GM23338 (cell line): ENCODE data around the gene MEGF8.

ENCODE experiments used
- CREB1 ChIP-seq: fragments of 250-450 bp; sonication (Bioruptor Pico); IDR thresholded peaks from 2 replicates; pipeline ENCODE4 v1.5.0; 2020; ENCODE audit warnings: low read depth, mild to moderate bottlenecking, moderate library complexity
- EZH2 ChIP-seq: fragments of 200-600 bp; sonication (generic); IDR thresholded peaks from one replicate; pipeline ENCODE4 v1.8.0; 2017; ENCODE audit warnings: antibody characterized with exemption, mild to moderate bottlenecking, low read depth; ENCODE audit not compliant: unreplicated experiment
- JUNB ChIP-seq: IDR thresholded peaks from one replicate; pipeline ENCODE4 v1.6.1; 2016; ENCODE audit warnings: antibody characterized with exemption; ENCODE audit not compliant: unreplicated experiment
- POLR2AphosphoS5 ChIP-seq: IDR thresholded peaks from 2 replicates; pipeline ENCODE4 v1.6.1; 2016; ENCODE audit warnings: antibody characterized with exemption, low read depth
- REST ChIP-seq: IDR thresholded peaks from one replicate; pipeline ENCODE4 v1.6.1; 2018; ENCODE audit warnings: antibody characterized with exemption; ENCODE audit not compliant: unreplicated experiment
- TF ChIP-seq, protein P1 (sequence below), 2 experiments: fragments of 200-600 bp in 1 of 2; sonication (generic) in 1 of 2; conservative IDR thresholded peaks; 2 replicates each; pipeline versions ENCODE4 v1.5.1 to v1.6.1; 2016 to 2017; ENCODE audit warnings: antibody characterized with exemption in 2 of 2, low read depth in 2 of 2, mild to moderate bottlenecking in 2 of 2, moderate library complexity in 1 of 2

DNA sequence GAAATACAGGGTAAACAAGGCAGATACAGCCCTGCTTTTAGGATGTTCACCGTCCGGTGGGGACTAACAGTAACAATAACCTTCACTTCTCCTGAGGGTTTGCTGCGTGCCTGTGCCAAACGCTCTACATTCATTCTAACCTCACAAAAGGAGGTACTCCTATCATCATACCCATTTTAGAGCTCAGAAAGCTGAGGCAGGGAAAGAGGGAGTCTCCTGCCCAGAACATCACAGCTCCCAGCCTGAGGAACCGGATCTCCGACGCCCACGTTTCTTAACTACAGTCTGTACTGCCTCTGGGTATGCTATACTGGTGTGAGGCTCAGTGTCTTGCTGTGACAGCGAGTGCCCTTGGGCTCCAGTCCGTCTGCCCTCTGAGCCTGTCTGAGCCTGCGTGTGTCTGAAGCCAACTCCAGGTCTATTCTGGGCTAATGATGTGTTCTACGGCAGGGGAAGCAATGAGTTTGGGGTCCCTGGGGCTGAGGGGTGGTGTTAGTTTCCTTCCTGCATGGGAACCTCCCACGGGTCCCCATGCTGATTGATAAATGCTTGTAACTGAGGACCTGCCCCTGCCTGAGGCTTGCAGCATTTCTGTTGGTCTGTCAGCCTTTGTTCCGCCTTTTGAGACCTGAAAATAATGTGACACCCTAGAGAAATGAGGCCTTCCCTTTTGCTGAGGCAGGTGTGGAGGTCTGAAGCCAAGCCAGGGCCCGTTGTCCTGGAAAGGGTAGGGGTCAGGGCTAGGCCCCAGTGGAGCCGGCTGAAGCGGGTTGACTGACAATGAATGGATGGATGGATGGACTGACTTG lies 96.9 kb downstream of the MEGF8 start:
- TF ChIP-seq, protein P1, sequence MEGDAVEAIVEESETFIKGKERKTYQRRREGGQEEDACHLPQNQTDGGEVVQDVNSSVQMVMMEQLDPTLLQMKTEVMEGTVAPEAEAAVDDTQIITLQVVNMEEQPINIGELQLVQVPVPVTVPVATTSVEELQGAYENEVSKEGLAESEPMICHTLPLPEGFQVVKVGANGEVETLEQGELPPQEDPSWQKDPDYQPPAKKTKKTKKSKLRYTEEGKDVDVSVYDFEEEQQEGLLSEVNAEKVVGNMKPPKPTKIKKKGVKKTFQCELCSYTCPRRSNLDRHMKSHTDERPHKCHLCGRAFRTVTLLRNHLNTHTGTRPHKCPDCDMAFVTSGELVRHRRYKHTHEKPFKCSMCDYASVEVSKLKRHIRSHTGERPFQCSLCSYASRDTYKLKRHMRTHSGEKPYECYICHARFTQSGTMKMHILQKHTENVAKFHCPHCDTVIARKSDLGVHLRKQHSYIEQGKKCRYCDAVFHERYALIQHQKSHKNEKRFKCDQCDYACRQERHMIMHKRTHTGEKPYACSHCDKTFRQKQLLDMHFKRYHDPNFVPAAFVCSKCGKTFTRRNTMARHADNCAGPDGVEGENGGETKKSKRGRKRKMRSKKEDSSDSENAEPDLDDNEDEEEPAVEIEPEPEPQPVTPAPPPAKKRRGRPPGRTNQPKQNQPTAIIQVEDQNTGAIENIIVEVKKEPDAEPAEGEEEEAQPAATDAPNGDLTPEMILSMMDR (conservative IDR thresholded peaks at IDR 0.05; ENCODE audit: low read depth in 2 of 2): no peak
- no peak for TF ChIP-seq EZH2
- no peak for TF ChIP-seq REST
- no peak for TF ChIP-seq CREB1
- no peak for TF ChIP-seq POLR2AphosphoS5
- no peak for TF ChIP-seq JUNB
